Measurements from ENCODE around the gene LRP2.

The LRP2 gene

GRCh38 chr2:169178364-169178763, 184.0 kb downstream of the LRP2 start:
- Histone ChIP-seq H3K79me2 (ENCODE audit: insufficient read depth, low read length) (no peaks in the 10 kb centered on the region), H3K4me1 (ENCODE audit: insufficient read depth, low read length) (no peaks in the 10 kb centered on the region), H3K27ac (ENCODE audit: low read length) (no peak overlapping the region), H3K4me2 (ENCODE audit: insufficient read depth, low read length) (no peak overlapping the region), H3K9ac (ENCODE audit: low read depth, low read length) (no peak overlapping the region), H3K27me3 (ENCODE audit: insufficient read depth, low read length, poor library complexity) (peaks cover 4% of the 10 kb centered on the region), H4K20me1 (ENCODE audit: insufficient read depth, low read length) (no peaks in the 10 kb centered on the region), H3K4me3 (ENCODE audit: low read depth in 1 of 2, low read length in 2 of 2) (no peak overlapping the region), H2AFZ (ENCODE audit: low read depth, low read length) (no peak overlapping the region), H3K36me3 (ENCODE audit: insufficient read depth, low read length) (no peaks in the 10 kb centered on the region), H3K9me3 (ENCODE audit: insufficient read depth, low read length, severe bottlenecking) (no peaks in the 10 kb centered on the region)
- ATAC-seq (ENCODE audit: insufficient read depth, low read depth) (no peak), DNase-seq (no peak)
- TF ChIP-seq CTCF (IDR thresholded peaks at IDR 0.05; ENCODE audit: borderline replicate concordance, extremely low read depth, low read length, poor library complexity, severe bottlenecking) (no peak), EZH2 (IDR thresholded peaks at IDR 0.05; ENCODE audit: borderline replicate concordance, low read depth, low read length, severe bottlenecking) (no peak)

- Histone ChIP-seq H3K4me2 (ENCODE audit: insufficient read depth, low read length) (no peak overlapping the region), H3K4me1 (ENCODE audit: insufficient read depth, low read length) (no peaks in the 10 kb centered on the region), H3K4me3 (ENCODE audit: low read depth in 1 of 2, low read length in 2 of 2) (no peak overlapping the region), H3K27me3 (ENCODE audit: insufficient read depth, low read length, poor library complexity) (peaks cover 2% of the 10 kb centered on the region), H3K27ac (ENCODE audit: low read length) (no peak overlapping the region), H3K9me3 (ENCODE audit: insufficient read depth, low read length, severe bottlenecking) (no peaks in the 10 kb centered on the region), H3K79me2 (ENCODE audit: insufficient read depth, low read length) (no peaks in the 10 kb centered on the region), H2AFZ (ENCODE audit: low read depth, low read length) (no peak overlapping the region), H3K36me3 (ENCODE audit: insufficient read depth, low read length) (no peaks in the 10 kb centered on the region), H3K9ac (ENCODE audit: low read depth, low read length) (no peak overlapping the region), H4K20me1 (ENCODE audit: insufficient read depth, low read length) (no peaks in the 10 kb centered on the region)
- no peak for DNase-seq
- no peak for ATAC-seq (ENCODE audit: insufficient read depth, low read depth)
- no peak for TF ChIP-seq EZH2 (IDR thresholded peaks at IDR 0.05; ENCODE audit: borderline replicate concordance, low read depth, low read length, severe bottlenecking)
- TF ChIP-seq CTCF (IDR thresholded peaks at IDR 0.05; ENCODE audit: borderline replicate concordance, extremely low read depth, low read length, poor library complexity, severe bottlenecking): no peak
Measured at GRCh38 chr2:169175112-169175511, 187.2 kb downstream of the LRP2 start.

GRCh38 chr2:169173876-169174275, 188.5 kb downstream of the LRP2 start:
- no peaks in the 10 kb centered on the region for H3K4me1 ChIP-seq (ENCODE audit: insufficient read depth, low read length)
- ATAC-seq (ENCODE audit: insufficient read depth, low read depth) (no peak), DNase-seq (no peak)
- H2AFZ ChIP-seq (ENCODE audit: low read depth, low read length): no peak overlapping the region
- no peak overlapping the region for H3K4me2 ChIP-seq (ENCODE audit: insufficient read depth, low read length)
- no peak overlapping the region for H3K9ac ChIP-seq (ENCODE audit: low read depth, low read length)
- H3K27me3 ChIP-seq (ENCODE audit: insufficient read depth, low read length, poor library complexity): peaks cover 2% of the 10 kb centered on the region
- H3K36me3 ChIP-seq (ENCODE audit: insufficient read depth, low read length): no peaks in the 10 kb centered on the region
- H3K9me3 ChIP-seq (ENCODE audit: insufficient read depth, low read length, severe bottlenecking): no peaks in the 10 kb centered on the region
- no peak overlapping the region for H3K4me3 ChIP-seq (ENCODE audit: low read depth in 1 of 2, low read length in 2 of 2)
- no peaks in the 10 kb centered on the region for H3K79me2 ChIP-seq (ENCODE audit: insufficient read depth, low read length)
- H4K20me1 ChIP-seq (ENCODE audit: insufficient read depth, low read length): no peaks in the 10 kb centered on the region
- no peak overlapping the region for H3K27ac ChIP-seq (ENCODE audit: low read length)
- no peak for TF ChIP-seq CTCF (IDR thresholded peaks at IDR 0.05; ENCODE audit: borderline replicate concordance, extremely low read depth, low read length, poor library complexity, severe bottlenecking)
- no peak for TF ChIP-seq EZH2 (IDR thresholded peaks at IDR 0.05; ENCODE audit: borderline replicate concordance, low read depth, low read length, severe bottlenecking)

- Histone ChIP-seq H4K20me1 (ENCODE audit: insufficient read depth, low read length) (no peaks in the 10 kb centered on the region), H3K9me3 (ENCODE audit: insufficient read depth, low read length, severe bottlenecking) (no peaks in the 10 kb centered on the region), H3K4me2 (ENCODE audit: insufficient read depth, low read length) (no peak overlapping the region), H3K9ac (ENCODE audit: low read depth, low read length) (no peak overlapping the region), H3K36me3 (ENCODE audit: insufficient read depth, low read length) (no peaks in the 10 kb centered on the region), H3K79me2 (ENCODE audit: insufficient read depth, low read length) (no peaks in the 10 kb centered on the region), H3K4me3 (ENCODE audit: low read depth in 1 of 2, low read length in 2 of 2) (no peak overlapping the region), H3K27ac (ENCODE audit: low read length) (no peak overlapping the region), H3K4me1 (ENCODE audit: insufficient read depth, low read length) (no peaks in the 10 kb centered on the region), H2AFZ (ENCODE audit: low read depth, low read length) (no peak overlapping the region), H3K27me3 (ENCODE audit: insufficient read depth, low read length, poor library complexity) (peaks cover 2% of the 10 kb centered on the region)
- DNase-seq: no peak
- no peak for TF ChIP-seq EZH2 (IDR thresholded peaks at IDR 0.05; ENCODE audit: borderline replicate concordance, low read depth, low read length, severe bottlenecking)
- no peak for TF ChIP-seq CTCF (IDR thresholded peaks at IDR 0.05; ENCODE audit: borderline replicate concordance, extremely low read depth, low read length, poor library complexity, severe bottlenecking)
- ATAC-seq (ENCODE audit: insufficient read depth, low read depth): no peak
Measured at GRCh38 chr2:169172914-169173313, 189.4 kb downstream of the LRP2 start.

All from DND-41 (cell line).